Thyroid gland (tissue), 4 donors: ENCODE data around the gene HYAL4. TPM values are rescaled to one million over a fixed set of nuclear protein-coding genes. Genes with fewer than 3 reads are reported as not detected.
A peak's percentile ranks its signal among the peaks of the same experiment; 100 is the strongest.

Experiments
- DNase-seq, 2 donors: peaks; one replicate each; pipeline ENCODE4 v3.0.0-alpha.2; 2019
- H3K27ac ChIP-seq, 3 donors: fragments of 200-600 bp; sonication (generic); 1 replicate in 2 of 3; 2 replicates in 1 of 3; pipeline ENCODE4 v1.5.1; 2016 to 2019; ENCODE audit warnings: mild to moderate bottlenecking in 1 of 3, moderate library complexity in 1 of 3
- H3K27me3 ChIP-seq: fragments of 200-600 bp; sonication (generic); one replicate; pipeline ENCODE4 v1.5.1; 2019
- H3K36me3 ChIP-seq, 2 donors: fragments of 200-600 bp; sonication (generic); one replicate each; pipeline ENCODE4 v1.5.1; 2016 to 2019
- H3K4me1 ChIP-seq, 2 donors: fragments of 200-600 bp; sonication (generic); one replicate each; pipeline ENCODE4 v1.5.1; 2017 to 2019
- H3K4me3 ChIP-seq, 3 donors: fragments of 200-600 bp; sonication (generic); replicated peaks in 1 of 3; 1 replicate in 2 of 3; 2 replicates in 1 of 3; pipeline ENCODE4 v1.5.1; 2016; ENCODE audit warnings: mild to moderate bottlenecking in 1 of 3
- H3K9me3 ChIP-seq: fragments of 200-600 bp; sonication (generic); one replicate; pipeline ENCODE4 v1.5.1; 2017
- CTCF ChIP-seq, 6 experiments: fragments of 200-600 bp in 3 of 6; fragments of 450-650 bp in 3 of 6; sonication (generic) in 3 of 6; IDR thresholded peaks; one replicate each; pipeline ENCODE4 v1.5.1; 2016 to 2019; ENCODE audit warnings: antibody characterized with exemption in 6 of 6, mild to moderate bottlenecking in 2 of 6, inconsistent platforms in 1 of 6, moderate library complexity in 1 of 6
- POLR2A ChIP-seq, 2 donors: fragments of 450-650 bp; IDR thresholded peaks; one replicate each; pipeline ENCODE4 v1.6.1; 2017; ENCODE audit warnings: antibody characterized with exemption in 2 of 2, mild to moderate bottlenecking in 2 of 2, moderate library complexity in 1 of 2
- WGBS, 2 donors: methylation state at CpG; one replicate each; pipeline ENCODE4 v1.1.5; 2017; 5-methylcytosine and 5-hydroxymethylcytosine counted together
- intact Hi-C: fragments of 100-400 bp; cut with DNase I; formaldehyde crosslinking; loops from one replicate; pipeline ENCODE4 v1.15.1; 2023
- total RNA-seq, 4 donors: library from RNA; depleted of rRNA; stranded (reverse); fragments of >200 nt; gene quantifications; one replicate each; pipeline ENCODE4 v1.2.3, GENCODE V29; 2016

HYAL4 gene
- total RNA-seq, 4 donors from 2014 or later: 0.13 to 0.89 TPM; not detected in 2

GRCh38 chr7:123901101-123901500 is 56.1 kb downstream of the HYAL4 start:
- intact Hi-C loops: no loop called here
- Histone ChIP-seq H3K27ac (no peak overlapping the region), H3K4me1 (no peaks in the 10 kb centered on the region), H3K4me3 (no peak overlapping the region), H3K27me3 (no peaks in the 10 kb centered on the region), H3K9me3 (no peaks in the 10 kb centered on the region), H3K36me3 (no peaks in the 10 kb centered on the region)
- no peak for DNase-seq
- WGBS, 2 donors: 58 to 59% methylated on average over 1 of the region's 1 CpG
- TF ChIP-seq CTCF (IDR thresholded peaks at IDR 0.05) (no peak), POLR2A (IDR thresholded peaks at IDR 0.05) (no peak)

- Histone ChIP-seq H3K4me3 (no peak overlapping the region), H3K4me1 (no peaks in the 10 kb centered on the region), H3K36me3 (no peaks in the 10 kb centered on the region), H3K27ac (no peak overlapping the region), H3K9me3 (no peaks in the 10 kb centered on the region), H3K27me3 (no peaks in the 10 kb centered on the region)
- intact Hi-C loops: no loop called here
- TF ChIP-seq CTCF (IDR thresholded peaks at IDR 0.05) (no peak), POLR2A (IDR thresholded peaks at IDR 0.05) (no peak)
- no peak for DNase-seq
Measured at GRCh38 chr7:123905714-123906113, 60.7 kb downstream of the HYAL4 start.

GRCh38 chr7:123916240-123916724 is 71.3 kb downstream of the HYAL4 start:
- 38 to 42% methylated on average over 2 of the region's 2 CpGs for WGBS, 2 donors
- no peaks in the 10 kb centered on the region for H3K36me3 ChIP-seq
- DNase-seq: no peak
- H3K9me3 ChIP-seq: no peaks in the 10 kb centered on the region
- intact Hi-C loops: no loop called here
- TF ChIP-seq CTCF (IDR thresholded peaks at IDR 0.05) (peak in 3 of 6 experiments; percentile 28 to 41 (median 31)), POLR2A (IDR thresholded peaks at IDR 0.05) (no peak)
- no peak overlapping the region for H3K4me3 ChIP-seq
- no peak overlapping the region for H3K27ac ChIP-seq
- no peaks in the 10 kb centered on the region for H3K27me3 ChIP-seq
- H3K4me1 ChIP-seq: no peaks in the 10 kb centered on the region

GRCh38 chr7:123917878-123918277 is 72.9 kb downstream of the HYAL4 start:
- H3K27me3 ChIP-seq: no peaks in the 10 kb centered on the region
- WGBS, 2 donors: 93% methylated on average over 12 of the region's 12 CpGs

GRCh38 chr7:123918309-123918708 is 73.3 kb downstream of the HYAL4 start:
- no peak overlapping the region for H3K4me3 ChIP-seq
- no peak for DNase-seq
- no peaks in the 10 kb centered on the region for H3K36me3 ChIP-seq
- TF ChIP-seq POLR2A (IDR thresholded peaks at IDR 0.05) (no peak), CTCF (IDR thresholded peaks at IDR 0.05) (no peak)
- no peaks in the 10 kb centered on the region for H3K27me3 ChIP-seq
- WGBS, 2 donors: 91 to 93% methylated on average over 8 of the region's 8 CpGs
- H3K9me3 ChIP-seq: no peaks in the 10 kb centered on the region
- no peaks in the 10 kb centered on the region for H3K4me1 ChIP-seq
- intact Hi-C loops: no loop called here
- H3K27ac ChIP-seq: no peak overlapping the region

More at GRCh38 chr7:123917878-123918277, 72.9 kb downstream of the HYAL4 start:
- intact Hi-C loops: no loop called here
- TF ChIP-seq POLR2A (IDR thresholded peaks at IDR 0.05) (no peak), CTCF (IDR thresholded peaks at IDR 0.05) (no peak)
- no peak overlapping the region for H3K4me3 ChIP-seq
- no peak for DNase-seq
- H3K36me3 ChIP-seq: no peaks in the 10 kb centered on the region
- H3K27ac ChIP-seq: no peak overlapping the region
- H3K4me1 ChIP-seq: no peaks in the 10 kb centered on the region
- H3K9me3 ChIP-seq: no peaks in the 10 kb centered on the region
